COLO829 (cell line): ENCODE data around the gene AKNA.
"Not testable (repeated sequence)": the region's sequence is repeated elsewhere in the genome, so short reads cannot be mapped to it uniquely, and the experiment has no call there.

Source experiments
- DNase-seq: peaks from one replicate; pipeline ENCODE4 v3.0.0; 2012; ENCODE audit warnings: low spot score

Gene AKNA

GRCh38 chr9:114322160-114322818, 65.5 kb downstream of the AKNA start:
- DNase-seq = not testable (repeated sequence)

- DNase-seq = no peak
Observed at GRCh38 chr9:114321759-114322158, 66.0 kb downstream of the AKNA start.

- DNase-seq = not testable (repeated sequence)
Observed at GRCh38 chr9:114320710-114321109, 67.1 kb downstream of the AKNA start.

GRCh38 chr9:114319147-114319546, 68.6 kb downstream of the AKNA start:
- DNase-seq = no peak

- no peak for DNase-seq
Observed at GRCh38 chr9:114318416-114318815, 69.4 kb downstream of the AKNA start.

GRCh38 chr9:114317665-114318357, 70.0 kb downstream of the AKNA start:
- DNase-seq = peak; percentile 76

- DNase-seq = no peak
Observed at GRCh38 chr9:114316605-114317230, 71.1 kb downstream of the AKNA start.

GRCh38 chr9:114315723-114316363, 71.9 kb downstream of the AKNA start:
- no peak for DNase-seq

- DNase-seq = no peak
Observed at GRCh38 chr9:114314881-114315722, 72.7 kb downstream of the AKNA start.

- no peak for DNase-seq
Observed at GRCh38 chr9:114314256-114314867, 73.4 kb downstream of the AKNA start.

GRCh38 chr9:114313186-114313585, 74.6 kb downstream of the AKNA start:
- DNase-seq = no peak

- no peak for DNase-seq
Observed at GRCh38 chr9:114312513-114312875, 75.3 kb downstream of the AKNA start.

GRCh38 chr9:114311571-114312512, 75.9 kb downstream of the AKNA start:
- no peak for DNase-seq

GRCh38 chr9:114310471-114311450, 77.0 kb downstream of the AKNA start:
- no peak for DNase-seq

GRCh38 chr9:114309096-114309495, 78.7 kb downstream of the AKNA start:
- DNase-seq = no peak

GRCh38 chr9:114308361-114308950, 79.3 kb downstream of the AKNA start:
- DNase-seq = no peak

GRCh38 chr9:114307899-114308267, 79.9 kb downstream of the AKNA start:
- DNase-seq = no peak

GRCh38 chr9:114304416-114305188, 83.2 kb downstream of the AKNA start:
- DNase-seq = no peak
